Keratinocyte (primary cell): Measurements from ENCODE around the gene TVP23A.

Experiments used
- EZH2 ChIP-seq: IDR thresholded peaks from one replicate; pipeline ENCODE4 v1.6.1; 2012; ENCODE audit warnings: inconsistent platforms, mild to moderate bottlenecking, low read length, moderate library complexity
- TF ChIP-seq, protein P1 (sequence below), 3 experiments: IDR thresholded peaks in 1 of 3; conservative IDR thresholded peaks in 1 of 3; optimal IDR thresholded peaks in 1 of 3; 2 replicates in 2 of 3; 3 replicates in 1 of 3; pipeline versions ENCODE3 to v1.5.1; 2011; ENCODE audit warnings: low read length in 3 of 3, mild to moderate bottlenecking in 3 of 3, moderate library complexity in 2 of 3, control low read depth in 1 of 3, inconsistent platforms in 1 of 3; ENCODE audit not compliant: insufficient read depth in 2 of 3; ENCODE audit errors: extremely low read depth in 1 of 3

DNA sequence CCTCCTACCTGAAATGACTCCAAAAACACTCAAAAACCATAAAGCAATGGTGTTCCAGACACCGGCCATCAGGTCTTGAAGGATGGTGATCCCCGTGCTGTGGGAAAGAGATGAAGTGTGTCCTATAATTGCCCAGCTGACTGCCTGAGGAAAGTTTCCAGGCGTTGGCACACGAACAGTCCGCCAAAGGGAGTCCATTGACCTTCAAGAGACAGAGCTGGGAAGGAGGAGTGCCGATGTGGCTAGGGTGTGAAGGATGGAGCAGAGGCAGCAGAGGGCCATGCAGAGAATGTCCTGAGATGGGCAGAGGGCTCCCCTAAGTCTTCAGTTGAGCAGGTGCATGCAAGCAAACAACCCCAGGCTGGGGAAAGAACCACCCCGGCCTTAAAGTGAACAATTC lies 86.8 kb downstream of the TVP23A start:
- TF ChIP-seq, protein P1, sequence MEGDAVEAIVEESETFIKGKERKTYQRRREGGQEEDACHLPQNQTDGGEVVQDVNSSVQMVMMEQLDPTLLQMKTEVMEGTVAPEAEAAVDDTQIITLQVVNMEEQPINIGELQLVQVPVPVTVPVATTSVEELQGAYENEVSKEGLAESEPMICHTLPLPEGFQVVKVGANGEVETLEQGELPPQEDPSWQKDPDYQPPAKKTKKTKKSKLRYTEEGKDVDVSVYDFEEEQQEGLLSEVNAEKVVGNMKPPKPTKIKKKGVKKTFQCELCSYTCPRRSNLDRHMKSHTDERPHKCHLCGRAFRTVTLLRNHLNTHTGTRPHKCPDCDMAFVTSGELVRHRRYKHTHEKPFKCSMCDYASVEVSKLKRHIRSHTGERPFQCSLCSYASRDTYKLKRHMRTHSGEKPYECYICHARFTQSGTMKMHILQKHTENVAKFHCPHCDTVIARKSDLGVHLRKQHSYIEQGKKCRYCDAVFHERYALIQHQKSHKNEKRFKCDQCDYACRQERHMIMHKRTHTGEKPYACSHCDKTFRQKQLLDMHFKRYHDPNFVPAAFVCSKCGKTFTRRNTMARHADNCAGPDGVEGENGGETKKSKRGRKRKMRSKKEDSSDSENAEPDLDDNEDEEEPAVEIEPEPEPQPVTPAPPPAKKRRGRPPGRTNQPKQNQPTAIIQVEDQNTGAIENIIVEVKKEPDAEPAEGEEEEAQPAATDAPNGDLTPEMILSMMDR (optimal IDR thresholded peaks at IDR 0.05 in 1 of 3, IDR thresholded peaks at IDR 0.05 in 1 of 3, conservative IDR thresholded peaks at IDR 0.05 in 1 of 3; ENCODE audit: extremely low read depth in 1 of 3, insufficient read depth in 2 of 3, low read length in 3 of 3) = no peak
- TF ChIP-seq EZH2 = no peak
